NOMO-1 treated with dmso at 0.1 percent for 144 hours (cell line): ENCODE measurements around the gene OSTF1.

Experiments
- DNase-seq: peaks from one replicate; lab custom pipeline; 2025; ENCODE audit not compliant: unreplicated experiment; lab: John Stamatoyannopoulos, UW

Gene OSTF1

DNA sequence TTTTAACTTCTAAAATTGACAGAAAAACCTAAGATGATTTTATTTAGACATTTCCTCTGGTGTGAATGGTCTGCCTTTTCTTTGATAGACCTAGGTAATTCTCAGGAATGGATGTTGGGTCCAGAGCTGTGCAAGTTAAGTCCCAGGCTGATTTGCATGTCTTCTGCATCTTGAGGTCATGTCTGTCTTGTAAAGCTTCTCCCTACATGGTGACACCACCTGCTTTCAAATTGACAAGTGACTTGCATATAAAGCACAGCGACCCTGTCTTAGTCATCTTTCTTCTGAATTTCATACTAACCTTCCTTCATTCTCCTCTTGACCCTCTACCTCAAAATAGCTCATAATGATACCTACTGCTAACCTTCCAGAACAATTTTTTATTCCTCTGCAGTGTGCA, 29.2 kb downstream of the OSTF1 start:
- no peak for DNase-seq

DNA sequence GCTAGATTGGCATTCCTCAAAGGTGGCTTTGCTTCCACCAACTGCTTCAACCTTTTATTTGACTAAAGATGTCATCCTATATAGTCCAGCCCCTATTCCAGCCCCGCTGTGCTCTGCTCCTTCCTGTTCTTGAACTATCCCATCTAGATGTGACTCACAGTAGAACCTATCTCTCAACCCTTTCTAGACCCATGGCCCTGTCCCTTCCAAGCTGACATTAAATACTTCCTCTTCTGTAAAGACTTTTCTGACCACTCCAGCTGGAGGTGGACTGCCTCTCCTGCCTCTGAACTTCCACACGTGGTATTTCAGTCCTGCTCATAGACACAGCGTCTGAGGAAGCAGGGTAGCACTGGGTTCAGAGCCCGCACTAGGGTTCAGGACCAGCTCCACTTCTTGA, 32.4 kb downstream of the OSTF1 start:
- DNase-seq, result no peak

DNA sequence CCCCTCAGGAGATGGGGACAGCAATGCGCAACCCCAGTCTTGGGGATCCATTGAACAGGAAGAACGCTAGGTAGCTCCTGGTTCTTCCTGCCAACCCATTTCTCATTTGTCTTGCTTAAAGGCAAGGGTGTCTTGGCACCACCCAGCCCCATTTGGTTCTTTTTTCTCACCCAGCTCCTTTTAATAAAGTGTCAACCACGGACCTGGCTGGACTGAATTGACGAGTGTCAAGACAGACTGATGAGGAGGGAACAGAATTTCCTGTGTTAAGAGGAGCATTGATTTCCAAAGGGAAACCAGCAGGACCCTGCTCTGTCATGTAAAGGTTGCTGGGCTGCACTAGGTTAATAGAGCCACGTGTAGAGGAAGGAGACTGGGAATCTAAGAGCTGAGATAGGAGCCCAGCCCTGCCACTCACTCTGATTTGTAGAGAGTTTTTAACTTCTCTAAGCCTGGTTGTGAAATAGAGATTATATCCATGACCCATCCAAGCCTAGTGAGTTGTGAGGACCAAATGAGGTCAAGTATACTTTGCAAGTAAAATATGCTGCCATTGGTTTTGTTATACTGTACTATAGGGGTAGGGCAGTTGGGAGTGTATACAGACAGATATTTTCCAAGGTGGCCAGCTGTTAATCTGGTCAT, 33.7 kb downstream of the OSTF1 start:
- DNase-seq, result no peak

DNA sequence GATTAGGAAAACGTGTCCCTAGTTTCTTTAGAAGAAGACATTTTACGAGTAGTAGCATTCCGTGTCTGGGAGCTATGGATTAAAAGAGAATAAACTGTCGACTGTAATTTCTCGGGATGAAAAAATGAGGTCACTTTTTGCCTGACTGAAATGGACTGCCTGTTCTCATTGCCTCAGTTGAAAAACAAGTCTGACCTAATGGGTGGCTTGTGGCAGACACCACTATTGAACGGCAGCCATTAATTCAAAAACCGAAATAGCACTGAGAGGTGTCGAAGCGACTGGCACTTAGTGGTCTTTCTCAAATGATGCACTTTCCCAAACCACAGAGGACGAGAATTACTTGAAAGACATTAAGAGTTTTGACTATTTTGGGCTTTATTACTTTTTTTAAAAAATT, 35.4 kb downstream of the OSTF1 start:
- DNase-seq, result no peak

DNA sequence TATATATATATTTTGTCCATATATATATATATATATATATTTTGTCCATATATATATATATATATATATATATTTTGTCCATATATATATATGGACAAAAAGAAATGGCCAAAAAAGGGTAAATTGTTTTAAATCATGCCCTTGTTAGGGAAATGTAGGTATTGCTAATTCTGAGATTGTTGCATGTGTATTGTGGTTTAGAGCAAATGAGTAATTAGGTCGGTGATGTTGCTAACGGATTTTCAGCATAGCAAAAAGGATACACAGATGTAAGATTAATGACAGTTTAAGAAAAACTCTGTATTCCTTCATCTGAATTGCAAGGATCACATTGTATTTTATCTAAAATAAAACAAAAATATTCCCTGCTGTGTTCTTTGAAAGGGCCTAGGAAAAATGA, 40.2 kb downstream of the OSTF1 start:
- DNase-seq, result no peak

DNA sequence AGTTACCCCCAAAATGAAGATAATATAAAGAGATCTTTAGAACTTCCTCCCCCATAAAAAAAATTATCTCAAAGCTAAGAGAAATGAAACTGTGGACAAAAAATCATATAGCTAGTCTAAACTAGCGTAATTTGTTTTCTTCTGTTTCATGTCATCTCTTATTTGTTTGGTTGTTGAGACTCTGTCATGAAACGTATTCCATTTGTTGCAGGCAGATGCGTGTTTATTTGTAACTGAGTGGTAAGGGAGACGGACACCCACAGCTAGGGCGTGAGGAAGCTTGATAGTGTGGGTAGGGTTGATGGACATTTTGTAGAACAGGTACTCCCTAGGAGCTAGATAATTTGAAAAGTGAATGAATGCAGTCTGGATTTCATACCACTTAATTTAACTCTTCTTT, 41.9 kb downstream of the OSTF1 start:
- DNase-seq, result no peak

DNA sequence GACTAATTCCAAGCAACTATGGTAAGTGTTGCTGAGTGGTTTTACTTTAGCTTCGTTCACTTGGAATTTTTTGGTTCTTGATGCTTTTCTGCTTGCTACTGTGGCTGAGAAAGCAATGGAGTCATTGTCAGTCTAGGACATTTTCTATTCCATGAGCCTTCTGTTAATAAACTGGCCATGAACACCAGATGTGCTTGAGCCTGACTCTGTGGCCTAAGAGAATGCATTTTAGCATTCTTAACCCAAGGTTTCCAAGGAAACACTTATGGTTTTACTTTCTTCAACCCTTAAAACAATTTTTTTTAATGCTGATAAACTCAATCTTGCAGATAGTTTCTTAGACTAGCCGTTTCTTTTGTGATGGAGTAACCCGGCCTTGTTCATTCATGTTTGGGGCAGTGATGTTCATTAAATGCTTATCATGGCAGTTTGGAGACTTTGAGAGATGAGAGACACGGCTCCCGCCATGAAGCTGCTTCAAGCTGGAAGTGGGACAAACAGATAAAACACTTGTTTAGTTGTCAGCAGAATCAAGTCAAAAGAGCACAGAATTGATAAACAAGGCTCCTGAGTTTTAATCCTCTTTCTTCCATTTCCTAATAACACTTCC, 42.4 kb downstream of the OSTF1 start:
- DNase-seq, result no peak

DNA sequence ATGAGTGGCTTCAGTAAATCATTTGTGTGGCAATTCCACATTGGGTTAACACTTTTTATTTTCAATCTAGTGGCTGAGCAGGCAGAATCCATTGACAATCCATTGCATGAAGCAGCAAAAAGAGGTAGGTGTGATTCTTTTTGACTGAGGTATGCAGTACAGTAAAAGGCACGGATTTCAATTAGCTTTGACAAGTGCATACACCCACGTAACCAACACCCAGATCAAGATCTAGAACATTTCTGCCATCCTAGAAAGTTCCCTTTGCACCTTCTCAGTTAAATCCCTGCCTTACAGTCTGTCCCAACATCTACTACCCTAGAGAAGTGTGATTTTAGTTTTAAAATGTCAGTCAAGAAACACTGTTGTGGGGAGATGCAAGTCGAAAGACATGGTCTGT, 43.4 kb downstream of the OSTF1 start:
- DNase-seq, result no peak

DNA sequence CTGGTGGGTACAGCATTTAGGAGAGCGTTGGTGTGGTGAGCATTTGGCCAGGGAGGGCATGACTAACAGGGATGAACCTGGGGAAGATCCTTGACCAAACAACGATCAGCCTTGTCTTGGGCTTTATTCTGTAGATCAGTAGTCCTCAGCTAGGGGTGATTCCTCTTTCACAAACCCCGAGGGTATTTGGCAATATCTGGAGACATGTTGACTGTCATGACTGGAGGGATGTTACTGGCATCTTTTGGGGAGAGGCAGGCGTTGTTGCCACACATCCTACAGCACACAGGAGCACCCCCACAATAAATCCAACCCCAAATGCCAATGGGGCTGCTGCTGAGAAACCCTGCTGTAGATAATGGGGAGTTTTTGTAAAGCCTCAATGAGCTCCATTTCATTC, 43.9 kb downstream of the OSTF1 start:
- no peak for DNase-seq

DNA sequence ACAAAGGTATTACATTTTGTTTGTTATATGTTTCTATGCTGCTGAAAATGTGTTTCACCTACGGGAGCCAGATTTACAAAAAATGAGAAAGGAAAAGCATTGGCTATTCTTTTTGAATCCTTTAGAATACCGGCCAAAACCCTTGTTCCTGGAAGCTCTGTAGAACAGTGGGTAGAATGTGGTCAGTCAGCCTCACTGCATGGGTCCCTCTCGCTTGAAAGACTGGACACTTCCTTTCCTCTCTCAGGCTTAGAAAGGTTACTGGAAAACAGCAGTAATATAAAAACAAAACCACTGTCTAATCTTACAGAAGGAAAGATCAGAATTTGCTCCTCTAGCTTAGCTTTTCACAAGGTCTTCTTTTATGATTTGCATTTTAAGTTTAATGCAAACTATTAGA, 45.1 kb downstream of the OSTF1 start:
- DNase-seq, result no peak

DNA sequence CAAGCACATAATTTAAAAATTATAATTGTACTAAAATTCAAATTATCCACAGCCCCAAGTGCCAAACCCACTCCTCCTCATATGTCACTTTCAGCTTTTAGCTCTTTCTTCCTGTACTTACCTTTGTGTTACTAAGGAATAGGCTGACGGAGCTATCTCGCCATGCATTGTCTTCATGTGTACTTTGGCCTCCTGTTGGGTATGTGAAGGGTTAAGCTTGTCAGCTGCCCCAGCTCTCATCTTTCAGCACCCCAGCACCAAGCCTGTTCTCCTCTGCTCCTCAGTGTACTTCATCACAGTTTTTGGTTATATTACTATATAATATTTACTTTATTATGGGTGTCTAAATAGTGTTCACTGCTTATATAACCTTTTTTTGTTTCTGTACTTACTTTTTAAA, 46.2 kb downstream of the OSTF1 start:
- no peak for DNase-seq

DNA sequence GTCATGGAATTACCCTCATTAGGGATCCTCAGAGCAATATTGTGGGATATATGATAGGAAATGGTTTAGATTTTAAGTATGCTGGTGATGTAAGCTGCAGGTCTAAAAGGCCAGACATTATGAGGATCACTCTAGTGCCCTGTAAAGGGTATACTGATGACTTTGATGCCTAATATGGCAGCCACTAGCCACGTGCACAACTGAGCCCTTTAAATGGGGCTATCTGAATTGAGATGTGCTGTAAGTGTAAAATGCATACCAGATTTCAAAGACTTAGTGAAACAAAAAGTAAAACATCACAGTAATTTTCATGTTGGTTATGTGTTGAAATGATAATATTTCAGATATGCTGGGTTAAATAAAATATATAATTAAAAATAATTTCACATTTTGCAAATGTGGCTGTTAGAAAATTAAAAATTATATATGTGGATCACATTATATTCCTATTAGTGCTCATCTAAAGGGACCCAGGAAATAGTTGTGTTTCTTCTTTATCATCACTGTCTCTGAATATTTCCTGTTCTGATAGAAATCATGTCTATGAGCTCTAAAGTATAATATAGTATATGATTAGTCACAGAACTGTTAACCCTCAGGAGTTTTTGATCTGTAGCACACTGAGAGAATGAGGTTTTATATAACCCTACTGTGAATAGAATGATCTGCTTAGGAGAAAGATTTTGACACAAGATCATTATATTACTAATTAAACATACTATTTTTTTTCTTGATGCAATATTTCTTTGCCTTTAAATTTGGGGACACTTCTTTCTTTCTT, 50.1 kb downstream of the OSTF1 start:
- no peak for DNase-seq

DNA sequence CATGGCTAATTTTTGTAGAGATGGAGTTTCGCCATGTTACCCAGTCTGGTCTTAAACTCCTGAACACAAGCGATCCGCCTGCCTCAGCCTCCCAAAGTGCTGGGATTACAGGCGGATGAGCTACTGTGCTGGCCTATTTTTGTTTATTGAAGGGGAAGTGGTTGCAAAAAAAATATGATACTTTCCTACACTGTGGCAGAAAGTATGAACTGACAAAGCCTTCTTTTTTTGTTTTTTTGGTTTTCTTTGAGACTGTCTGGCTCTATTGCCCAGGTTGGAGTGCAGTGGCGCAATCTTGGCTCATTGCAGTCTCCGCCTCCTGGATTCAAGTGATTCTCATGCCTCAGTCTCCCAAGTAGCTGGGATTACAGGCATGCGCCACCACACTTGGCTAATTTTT, 50.9 kb downstream of the OSTF1 start:
- no peak for DNase-seq

DNA sequence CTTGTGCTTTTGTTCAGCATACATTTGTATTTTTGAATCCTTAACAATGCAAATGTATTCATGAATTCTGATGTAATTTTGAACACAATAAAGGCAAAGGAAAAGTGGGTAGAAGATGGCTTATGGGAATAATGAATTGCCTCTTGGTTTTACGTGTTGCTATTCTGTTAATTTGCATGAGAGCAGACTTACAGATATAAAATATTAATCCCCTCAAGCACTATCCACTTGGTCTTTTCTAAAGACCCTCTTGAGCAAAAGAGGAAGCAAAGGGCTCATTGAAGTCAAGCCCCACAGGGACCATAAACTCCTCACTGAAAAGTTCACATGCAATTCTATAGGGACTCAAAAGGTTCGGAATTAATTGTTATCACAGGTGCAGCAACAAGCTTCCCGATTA, 51.9 kb downstream of the OSTF1 start:
- DNase-seq, result no peak

DNA sequence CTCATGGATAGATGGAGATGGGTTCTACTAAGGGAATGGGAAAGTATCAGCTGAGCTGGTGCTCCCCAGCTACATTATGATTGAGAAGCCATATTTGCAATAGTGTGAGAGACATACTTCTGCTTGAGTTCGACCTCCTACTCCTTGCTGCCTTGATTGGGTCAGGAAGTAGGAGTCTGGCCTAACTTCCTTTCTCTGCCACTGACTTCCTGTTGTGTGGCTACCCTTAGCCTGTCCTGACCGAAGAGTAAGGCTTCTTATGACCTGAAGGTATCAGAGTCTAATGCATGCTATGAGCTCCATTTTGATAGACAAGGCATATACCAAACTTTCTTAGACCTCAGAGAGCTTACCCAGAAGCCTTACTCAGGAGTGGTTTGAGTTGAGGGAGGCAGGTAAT, 53.9 kb downstream of the OSTF1 start:
- peak; percentile 39 for DNase-seq

DNA sequence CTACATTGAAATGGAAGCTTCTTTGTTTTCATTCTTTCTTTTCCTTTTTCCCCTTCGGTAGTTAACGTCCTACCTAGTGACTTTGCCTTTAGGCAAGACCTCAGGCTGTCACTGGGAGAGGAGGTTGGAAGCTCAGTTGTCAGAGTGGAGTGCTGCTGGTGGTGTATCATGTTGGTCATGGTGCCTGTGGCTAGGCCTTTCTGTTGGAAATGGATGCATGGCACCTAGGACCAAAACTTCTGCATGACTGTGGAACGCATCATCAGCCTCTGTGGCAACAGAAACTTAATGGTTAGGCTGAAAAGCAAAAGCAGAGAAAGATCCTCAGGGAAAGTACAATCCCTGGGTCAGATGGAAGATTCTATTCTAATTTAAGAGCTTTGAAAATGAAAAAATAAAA, 57.9 kb downstream of the OSTF1 start:
- DNase-seq, result no peak

DNA sequence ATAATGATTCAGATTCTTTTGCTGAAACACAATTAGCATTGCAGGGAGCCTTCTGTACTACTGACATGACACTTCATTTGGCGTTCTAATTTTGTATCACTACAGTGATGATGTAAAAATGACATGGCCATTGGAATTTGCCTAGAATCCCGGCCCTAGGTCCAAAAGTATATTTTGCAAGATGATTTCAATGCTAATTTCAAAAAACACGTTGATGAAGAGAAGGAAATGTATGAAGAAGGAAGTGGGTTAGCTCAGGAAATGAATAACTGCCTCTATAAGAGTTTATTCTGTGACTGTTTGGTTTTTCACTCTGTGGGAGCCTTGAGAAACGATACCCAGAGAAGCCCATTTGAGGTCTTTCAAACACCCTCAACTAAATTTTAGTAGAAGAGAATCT, 59.3 kb downstream of the OSTF1 start:
- no peak for DNase-seq

DNA sequence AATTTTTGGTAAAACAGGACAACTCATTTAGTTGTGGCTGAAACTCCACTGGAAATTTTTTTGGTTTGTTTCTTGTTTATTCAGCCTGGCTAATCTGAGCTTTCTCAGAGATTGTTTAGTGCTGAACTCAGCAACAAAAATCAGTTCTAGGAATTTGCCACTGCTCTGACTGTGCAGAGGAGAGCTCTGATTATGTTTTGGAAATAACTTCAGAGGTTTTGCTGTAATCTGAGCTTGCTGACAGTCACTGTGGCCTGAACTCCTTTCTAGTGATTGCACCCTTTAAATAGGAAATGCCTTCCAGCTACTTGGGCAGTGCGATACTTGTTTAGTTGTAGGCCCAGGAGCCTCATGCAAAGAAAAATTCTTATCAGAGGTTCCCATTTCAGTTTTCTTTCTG, 60.2 kb downstream of the OSTF1 start:
- DNase-seq, result no peak

DNA sequence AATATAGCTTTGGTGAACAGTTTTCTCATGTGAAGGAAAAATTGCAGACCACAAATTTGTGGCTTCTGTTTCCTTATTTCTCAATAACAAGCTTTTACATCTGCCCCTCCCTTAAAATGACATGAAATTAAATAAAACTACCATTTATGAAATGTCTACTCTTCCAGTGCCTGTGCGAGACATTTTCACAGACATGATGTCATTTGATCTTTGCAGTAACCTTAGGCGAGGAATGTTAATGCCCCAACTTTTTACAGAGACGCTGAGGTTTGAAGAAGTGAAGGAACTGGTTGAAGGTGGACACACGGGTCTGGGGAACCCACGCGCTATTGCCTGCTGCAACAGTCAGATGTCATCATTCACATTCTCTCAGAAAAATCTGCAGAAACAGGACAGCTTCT, 61.5 kb downstream of the OSTF1 start:
- no peak for DNase-seq

DNA sequence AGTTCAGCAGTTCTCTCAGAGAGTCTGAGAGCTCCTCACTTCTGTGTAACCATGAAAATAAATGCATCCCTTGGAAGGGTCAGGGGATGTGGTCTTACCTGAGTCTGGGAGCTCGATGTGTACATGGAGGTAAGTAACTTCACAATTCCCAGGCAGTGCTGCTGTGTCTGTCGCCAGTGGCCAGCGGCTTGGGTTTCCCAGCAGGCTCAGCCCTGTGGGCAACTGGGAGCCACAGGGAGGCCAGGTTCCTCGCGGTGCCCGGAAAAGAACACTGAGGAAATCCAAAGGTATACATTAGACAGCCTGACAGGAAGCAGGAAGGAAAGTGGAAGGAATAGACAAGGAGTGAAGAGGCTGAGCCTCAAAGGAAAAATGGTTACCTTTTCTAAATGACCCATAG, 62.2 kb downstream of the OSTF1 start:
- no peak for DNase-seq

DNA sequence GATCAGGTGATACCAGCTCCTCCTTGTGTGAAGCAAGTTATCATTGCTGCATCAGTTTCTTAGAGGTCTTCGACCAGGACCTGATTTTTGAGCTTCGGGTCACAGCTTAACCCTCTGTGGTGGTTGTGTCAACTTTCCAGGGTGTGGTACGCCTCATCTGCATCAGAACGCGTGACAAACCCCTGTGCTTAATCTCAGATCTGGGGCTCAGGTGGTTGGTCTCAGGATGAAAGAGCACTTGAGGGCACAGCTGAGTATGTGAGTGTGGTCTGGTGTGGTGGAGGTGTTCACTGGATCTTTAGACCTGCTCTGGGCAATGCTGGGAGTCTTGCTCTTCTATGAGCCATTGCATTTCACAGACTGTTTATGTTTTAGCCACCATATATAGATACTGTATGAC, 64.1 kb downstream of the OSTF1 start:
- DNase-seq, result no peak

DNA sequence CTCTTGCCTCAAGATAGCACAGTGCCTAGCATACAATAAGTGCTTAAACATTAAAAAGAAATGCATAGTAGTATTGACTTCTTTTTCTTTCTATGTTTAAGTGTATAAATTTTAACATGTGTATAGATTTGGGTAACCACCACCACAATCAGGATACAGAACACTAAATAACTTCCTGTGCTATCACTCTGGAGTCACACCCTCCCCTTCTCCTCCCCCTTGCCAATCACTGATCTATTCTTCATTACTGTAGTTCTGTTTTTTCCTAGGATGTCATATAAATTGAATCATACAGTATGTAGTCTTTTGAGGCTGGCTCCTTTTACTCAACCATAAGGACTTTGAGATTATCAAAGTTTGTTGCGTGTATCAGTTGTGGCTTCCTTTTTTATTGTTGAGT, 68.5 kb downstream of the OSTF1 start:
- DNase-seq, result no peak
